Retinal pigment epithelial cell (primary cell): ENCODE results near the gene ZNF593OS.

Source experiments
- DNase-seq: peaks from one replicate; pipeline ENCODE4 v3.0.0-alpha.2; 2010; ENCODE audit warnings: low read depth
- H3K4me3 ChIP-seq: 2 replicates; pipeline ENCODE4 v1.5.1; 2011; ENCODE audit warnings: mild to moderate bottlenecking, low read length, control low read depth, moderate library complexity
- TF ChIP-seq, protein P1 (sequence below): conservative IDR thresholded peaks from 2 replicates; pipeline ENCODE4 v1.5.1; 2011; ENCODE audit warnings: low read depth, low read length, control low read depth, inconsistent platforms

ZNF593OS gene

DNA sequence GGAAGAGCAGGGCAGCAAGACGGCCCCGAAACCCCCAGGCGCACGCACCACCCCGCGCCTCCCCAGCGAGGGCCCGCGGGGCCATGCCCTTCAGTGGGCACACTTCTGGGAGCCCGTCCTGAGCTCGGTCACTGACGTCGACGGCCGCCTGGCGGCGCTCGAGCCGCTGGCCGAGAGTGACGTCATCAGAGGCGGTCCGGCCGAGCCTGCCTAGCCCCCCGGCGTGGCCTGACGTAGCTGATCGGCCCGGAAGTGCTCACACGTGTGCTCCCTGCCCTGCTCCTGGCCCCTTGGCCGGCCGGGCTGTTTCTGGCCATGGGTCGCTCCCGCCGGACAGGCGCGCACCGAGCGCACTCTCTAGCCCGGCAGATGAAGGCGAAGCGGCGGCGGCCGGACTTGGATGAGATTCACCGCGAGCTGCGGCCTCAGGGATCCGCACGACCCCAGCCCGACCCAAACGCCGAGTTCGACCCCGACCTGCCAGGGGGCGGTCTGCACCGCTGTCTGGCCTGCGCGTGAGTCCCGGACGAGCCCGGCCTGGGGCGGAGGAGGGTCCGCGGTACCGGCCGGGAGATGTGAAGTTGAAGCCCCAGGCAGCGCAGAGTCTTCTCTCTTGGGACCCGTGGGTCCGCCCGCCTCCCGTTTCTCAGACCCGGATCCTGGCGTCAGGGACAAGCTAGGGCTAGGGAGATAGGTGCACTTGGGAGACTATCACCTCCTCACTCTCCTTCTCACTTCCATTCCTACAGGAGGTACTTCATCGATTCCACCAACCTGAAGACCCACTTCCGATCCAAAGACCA lies 1.8 kb downstream of the ZNF593OS start, which contains the start of gene ZNF593:
TSS of gene ZNF593 (plus strand) at position 240 of the 803 bp plus-strand sequence. CDS start at position 316, 76 bp downstream.
- peak; percentile 64 for DNase-seq
- TF ChIP-seq, protein P1, sequence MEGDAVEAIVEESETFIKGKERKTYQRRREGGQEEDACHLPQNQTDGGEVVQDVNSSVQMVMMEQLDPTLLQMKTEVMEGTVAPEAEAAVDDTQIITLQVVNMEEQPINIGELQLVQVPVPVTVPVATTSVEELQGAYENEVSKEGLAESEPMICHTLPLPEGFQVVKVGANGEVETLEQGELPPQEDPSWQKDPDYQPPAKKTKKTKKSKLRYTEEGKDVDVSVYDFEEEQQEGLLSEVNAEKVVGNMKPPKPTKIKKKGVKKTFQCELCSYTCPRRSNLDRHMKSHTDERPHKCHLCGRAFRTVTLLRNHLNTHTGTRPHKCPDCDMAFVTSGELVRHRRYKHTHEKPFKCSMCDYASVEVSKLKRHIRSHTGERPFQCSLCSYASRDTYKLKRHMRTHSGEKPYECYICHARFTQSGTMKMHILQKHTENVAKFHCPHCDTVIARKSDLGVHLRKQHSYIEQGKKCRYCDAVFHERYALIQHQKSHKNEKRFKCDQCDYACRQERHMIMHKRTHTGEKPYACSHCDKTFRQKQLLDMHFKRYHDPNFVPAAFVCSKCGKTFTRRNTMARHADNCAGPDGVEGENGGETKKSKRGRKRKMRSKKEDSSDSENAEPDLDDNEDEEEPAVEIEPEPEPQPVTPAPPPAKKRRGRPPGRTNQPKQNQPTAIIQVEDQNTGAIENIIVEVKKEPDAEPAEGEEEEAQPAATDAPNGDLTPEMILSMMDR = peak; percentile 88
- peak within 1 kb of the TSS; percentile 74 for H3K4me3 ChIP-seq

DNA sequence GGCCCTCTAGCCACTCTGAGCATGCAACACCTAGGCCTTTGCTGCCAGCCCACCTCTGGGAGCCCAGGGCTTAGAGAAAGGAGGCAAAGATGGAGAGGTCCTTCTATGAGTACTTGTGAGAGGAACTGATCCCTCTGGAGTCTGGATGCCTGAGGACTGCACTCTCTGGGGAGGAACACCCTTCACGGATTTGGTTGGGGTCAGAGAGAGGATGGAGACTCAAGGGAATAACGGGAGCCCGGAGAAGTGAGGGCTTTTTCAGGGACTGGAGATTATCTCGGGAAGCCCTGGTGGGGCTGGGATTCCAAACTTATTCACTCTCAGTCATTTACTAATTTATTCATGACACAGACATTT lies 2.5 kb downstream of the ZNF593OS start:
- TF ChIP-seq, protein P1 = no peak
- DNase-seq = no peak
- peak overlapping the region; percentile 74 for H3K4me3 ChIP-seq

DNA sequence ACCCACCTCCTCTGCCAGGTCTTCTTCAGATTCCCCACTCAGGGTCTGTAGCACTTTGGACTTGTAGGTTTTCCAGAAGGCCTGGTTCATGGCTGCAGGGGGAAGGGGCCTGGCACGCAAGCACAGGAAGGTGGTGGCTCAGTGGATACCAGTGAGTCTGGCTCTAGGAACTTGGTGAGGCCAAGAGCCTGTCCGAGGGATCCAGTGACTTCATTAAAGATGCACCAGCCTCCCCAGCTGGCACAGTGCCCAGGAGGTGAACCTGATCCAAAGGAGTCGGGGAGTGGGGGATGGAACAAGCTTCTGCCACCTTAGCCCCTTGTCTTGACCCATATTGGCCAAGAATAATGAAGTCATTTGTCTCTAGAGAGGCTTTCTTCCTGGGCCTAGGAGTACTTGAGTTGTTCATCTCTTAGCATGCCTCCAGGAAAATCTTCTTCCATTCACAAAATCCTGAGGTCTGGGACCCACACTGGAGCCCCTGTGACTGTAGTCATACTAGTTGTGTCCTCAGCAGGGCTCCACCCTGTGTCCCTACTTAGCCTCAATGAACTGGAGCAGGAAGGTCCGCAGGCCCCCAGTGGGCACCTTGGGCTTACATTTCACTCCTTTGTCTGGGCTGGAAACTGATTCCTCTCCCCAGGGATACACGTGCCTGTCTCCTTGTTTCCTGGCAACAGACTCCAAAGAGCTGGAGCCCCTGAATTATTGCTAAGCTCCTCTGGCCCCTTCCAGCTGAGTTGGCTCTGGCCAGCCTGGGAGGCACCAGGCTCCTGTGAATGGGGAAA lies 3.0 kb downstream of the ZNF593OS start, which contains the start of gene C1orf232:
TSS of gene C1orf232 (minus strand) at position 554 of the 788 bp plus-strand sequence. CDS start at position 90, 464 bp downstream.
- TF ChIP-seq, protein P1 = no peak
- no peak for DNase-seq
- peak within 1 kb of the TSS; percentile 74 for H3K4me3 ChIP-seq

- TF ChIP-seq, protein P1 = no peak
- H3K4me3 ChIP-seq = no peak overlapping the region
- no peak for DNase-seq
Measured at GRCh38 chr1:26166719-26167281, 4.8 kb downstream of the ZNF593OS start.

- TF ChIP-seq, protein P1 = peak; percentile 3
- no peak for DNase-seq
- H3K4me3 ChIP-seq = no peak overlapping the region
Measured at GRCh38 chr1:26164861-26165842, 6.5 kb downstream of the ZNF593OS start.
